ENCODE results near the gene TTL. TPM values are rescaled to one million over a fixed set of nuclear protein-coding genes. Genes with fewer than 3 reads are reported as not detected.
"Not testable (repeated sequence)": the region's sequence is repeated elsewhere in the genome, so short reads cannot be mapped to it uniquely, and the experiment has no call there.

The TTL gene
- total RNA-seq, 1 donor from 2014 or later, result 48.5 TPM

DNA sequence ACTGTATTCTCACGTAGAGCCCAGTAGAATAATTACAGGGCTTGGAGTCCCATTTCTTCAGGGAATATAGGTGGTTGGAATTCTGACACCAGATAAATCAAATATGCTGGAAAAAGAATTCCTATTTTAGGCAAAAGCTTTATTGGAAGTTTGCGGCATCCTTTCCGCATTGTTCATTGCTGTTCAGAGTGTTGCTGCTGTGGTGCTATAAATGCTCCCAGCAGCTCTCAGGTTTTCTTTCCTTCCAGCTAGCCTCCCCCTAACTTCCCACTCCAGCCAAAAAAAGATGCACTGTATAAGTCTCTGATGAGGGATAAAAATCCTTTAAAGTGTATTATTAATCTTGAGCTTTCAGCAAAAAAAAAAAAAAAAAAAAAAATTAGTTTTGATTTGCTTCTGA, 34.8 kb downstream of the TTL start:
- no peaks in the 10 kb centered on the region for H3K27me3 ChIP-seq (ENCODE audit: low read depth)
- H3K4me1 ChIP-seq, result no peaks in the 10 kb centered on the region
- intact Hi-C loops (cut with DNase I), result no loop called here
- H3K36me3 ChIP-seq, result peaks cover 38% of the 10 kb centered on the region
- ATAC-seq (no peak), DNase-seq (no peak)
- no peak for TF ChIP-seq CTCF (IDR thresholded peaks at IDR 0.05)
- no peaks in the 10 kb centered on the region for H3K9me3 ChIP-seq
- no peak overlapping the region for H3K27ac ChIP-seq
- H3K4me3 ChIP-seq, result no peak overlapping the region

DNA sequence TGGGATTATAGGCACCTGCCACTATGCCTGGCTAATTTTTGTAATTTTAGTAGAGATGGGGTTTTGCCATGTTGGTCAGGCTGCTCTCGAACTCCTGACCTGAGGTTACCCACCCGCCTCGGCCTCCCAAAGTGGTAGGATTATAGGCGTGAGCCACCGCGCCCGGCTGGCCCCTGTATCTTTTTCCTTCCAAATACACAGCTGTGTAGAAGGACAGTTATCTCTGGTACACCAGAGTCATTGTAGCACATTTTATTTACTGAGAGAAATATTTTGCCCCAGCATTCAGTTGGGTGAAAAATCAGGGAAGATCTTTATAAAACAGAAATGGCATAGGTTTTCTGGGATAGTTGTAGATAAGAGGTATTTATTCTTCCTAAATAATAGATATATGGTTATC, 36.9 kb downstream of the TTL start:
- DNase-seq, result no peak
- ATAC-seq, result no peak
- no peaks in the 10 kb centered on the region for H3K4me1 ChIP-seq
- H3K4me3 ChIP-seq, result no peak overlapping the region
- no peaks in the 10 kb centered on the region for H3K27me3 ChIP-seq (ENCODE audit: low read depth)
- intact Hi-C loops (cut with DNase I), result no loop called here
- H3K27ac ChIP-seq, result no peak overlapping the region
- peaks cover 51% of the 10 kb centered on the region for H3K36me3 ChIP-seq
- TF ChIP-seq CTCF (IDR thresholded peaks at IDR 0.05), result no peak
- no peaks in the 10 kb centered on the region for H3K9me3 ChIP-seq

GRCh38 chr2:112519506-112519905, 37.5 kb downstream of the TTL start:
- Histone ChIP-seq H3K27me3 (ENCODE audit: low read depth) (no peaks in the 10 kb centered on the region), H3K4me1 (no peaks in the 10 kb centered on the region), H3K9me3 (no peaks in the 10 kb centered on the region), H3K4me3 (no peak overlapping the region), H3K27ac (no peak overlapping the region), H3K36me3 (peaks cover 51% of the 10 kb centered on the region)
- DNase-seq (no peak), ATAC-seq (no peak)
- TF ChIP-seq CTCF (IDR thresholded peaks at IDR 0.05), result no peak
- intact Hi-C loops (cut with DNase I), result no loop called here

DNA sequence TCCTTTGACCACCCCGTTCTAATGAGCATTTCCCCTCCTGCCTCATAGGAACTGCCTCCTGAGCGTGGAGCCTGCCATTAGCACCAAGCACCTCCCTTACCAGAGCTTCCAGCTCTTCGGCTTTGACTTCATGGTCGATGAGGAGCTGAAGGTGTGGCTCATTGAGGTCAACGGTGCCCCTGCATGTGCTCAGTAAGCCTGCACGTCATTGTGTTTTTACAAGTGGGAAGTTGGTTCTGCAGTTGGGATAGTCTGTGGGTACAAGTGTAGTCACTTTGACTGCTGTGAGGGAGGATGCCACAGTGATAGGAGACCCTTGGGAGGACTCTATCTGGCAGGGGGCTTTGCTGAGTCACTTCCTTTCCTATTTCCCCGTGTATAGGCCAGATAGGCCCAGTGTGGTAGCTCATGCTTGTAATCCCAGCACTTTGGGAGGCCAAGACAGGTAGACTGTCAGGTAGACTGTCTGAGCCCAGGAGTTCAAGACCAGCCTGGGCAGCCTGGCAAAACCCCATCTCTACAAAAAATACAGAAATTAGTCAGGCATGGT, 38.4 kb downstream of the TTL start:
- Histone ChIP-seq H3K4me1 (no peaks in the 10 kb centered on the region), H3K36me3 (peaks cover 50% of the 10 kb centered on the region), H3K9me3 (no peaks in the 10 kb centered on the region), H3K27me3 (ENCODE audit: low read depth) (no peaks in the 10 kb centered on the region), H3K4me3 (no peak overlapping the region), H3K27ac (no peak overlapping the region)
- no peak for TF ChIP-seq CTCF (IDR thresholded peaks at IDR 0.05)
- ATAC-seq (no peak), DNase-seq (no peak)
- intact Hi-C loops (cut with DNase I), result no loop called here

DNA sequence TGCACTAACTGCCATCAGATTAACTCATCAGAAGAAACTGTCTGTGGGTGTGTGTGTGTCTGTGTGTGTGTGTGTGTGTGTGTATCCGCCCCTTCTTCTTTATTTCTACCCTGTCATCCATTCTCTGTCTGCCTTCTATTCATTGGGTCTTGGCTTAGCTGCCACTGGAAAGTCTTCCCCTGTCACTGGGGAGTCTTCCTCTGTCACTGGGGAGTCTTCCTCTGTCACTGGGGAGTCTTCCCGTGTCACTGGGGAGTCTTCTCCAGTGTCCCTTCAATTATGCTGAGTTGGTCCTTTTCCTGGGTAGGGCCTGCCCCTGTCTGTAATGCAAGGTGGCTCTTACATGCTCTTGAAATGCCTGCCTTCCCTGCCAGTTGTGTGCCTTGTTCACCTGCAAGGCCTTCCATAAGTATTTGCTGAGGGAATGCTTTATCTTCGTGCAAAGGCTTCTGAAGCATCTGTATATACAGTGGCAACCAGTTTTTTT, 41.4 kb downstream of the TTL start:
- Histone ChIP-seq H3K4me1 (no peaks in the 10 kb centered on the region), H3K36me3 (peaks cover 48% of the 10 kb centered on the region), H3K27ac (no peak overlapping the region), H3K27me3 (ENCODE audit: low read depth) (no peaks in the 10 kb centered on the region), H3K4me3 (no peak overlapping the region), H3K9me3 (no peaks in the 10 kb centered on the region)
- intact Hi-C loops (cut with DNase I), result no loop called here
- TF ChIP-seq CTCF (IDR thresholded peaks at IDR 0.05), result no peak
- no peak for DNase-seq
- no peak for ATAC-seq

- H3K27me3 ChIP-seq (ENCODE audit: low read depth); H3K9me3 ChIP-seq; DNase-seq; H3K4me3 ChIP-seq; intact Hi-C loops (cut with DNase I); H3K27ac ChIP-seq; ATAC-seq; H3K4me1 ChIP-seq: not testable (repeated sequence)
- peaks cover 48% of the 10 kb centered on the region for H3K36me3 ChIP-seq
Observed at GRCh38 chr2:112524276-112524675, 42.3 kb downstream of the TTL start.

All from lower lobe of right lung (tissue), 2 donors.